GM23338 (cell line): Measurements from ENCODE around the gene ASPRV1.

ENCODE experiments used
- EZH2 ChIP-seq: fragments of 200-600 bp; sonication (generic); IDR thresholded peaks from one replicate; pipeline ENCODE4 v1.8.0; 2017; ENCODE audit warnings: antibody characterized with exemption, mild to moderate bottlenecking, low read depth; ENCODE audit not compliant: unreplicated experiment
- EZH2phosphoT487 ChIP-seq: fragments of 200-600 bp; sonication (generic); IDR thresholded peaks from one replicate; pipeline ENCODE4 v1.8.1; 2018; ENCODE audit warnings: antibody characterized with exemption; ENCODE audit not compliant: unreplicated experiment
- POLR2AphosphoS5 ChIP-seq: IDR thresholded peaks from 2 replicates; pipeline ENCODE4 v1.6.1; 2016; ENCODE audit warnings: antibody characterized with exemption, low read depth
- ZNF114 ChIP-seq: fragments of 250-450 bp; sonication (Bioruptor Pico); IDR thresholded peaks from 2 replicates; pipeline ENCODE4 v1.5.0; 2020; ENCODE audit warnings: mild to moderate bottlenecking, moderate library complexity
- TF ChIP-seq, protein P1 (sequence below), 2 experiments: fragments of 200-600 bp in 1 of 2; sonication (generic) in 1 of 2; conservative IDR thresholded peaks; 2 replicates each; pipeline versions ENCODE4 v1.5.1 to v1.6.1; 2016 to 2017; ENCODE audit warnings: antibody characterized with exemption in 2 of 2, low read depth in 2 of 2, mild to moderate bottlenecking in 2 of 2, moderate library complexity in 1 of 2
- TF ChIP-seq, protein P2 (sequence below): IDR thresholded peaks from one replicate; pipeline ENCODE4 v1.6.1; 2018; ENCODE audit warnings: antibody characterized with exemption; ENCODE audit not compliant: unreplicated experiment
- TF ChIP-seq, protein P3 (sequence below): IDR thresholded peaks from 2 replicates; pipeline ENCODE4 v1.6.1; 2016; ENCODE audit warnings: antibody characterized with exemption

DNA sequence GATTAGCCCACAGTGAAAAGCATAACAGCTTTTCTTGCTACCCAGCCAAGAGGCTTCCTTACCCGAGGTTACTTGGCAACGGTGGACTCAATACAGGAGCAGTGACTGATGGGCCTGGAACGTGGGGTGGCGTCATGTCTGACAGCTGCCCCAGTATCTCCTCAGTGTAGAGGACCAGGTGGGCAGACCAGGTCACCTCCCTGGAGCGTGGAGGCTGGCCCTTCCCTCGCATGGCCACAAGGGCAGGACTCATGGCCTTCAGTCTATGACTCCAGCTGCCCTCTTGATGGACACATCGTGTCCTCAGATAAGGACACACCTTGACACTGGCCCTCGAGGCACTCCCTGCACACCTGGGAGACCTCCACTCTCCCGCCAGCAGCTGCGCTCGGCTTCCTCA is 6.4 kb downstream of the ASPRV1 start:
- TF ChIP-seq, protein P1, sequence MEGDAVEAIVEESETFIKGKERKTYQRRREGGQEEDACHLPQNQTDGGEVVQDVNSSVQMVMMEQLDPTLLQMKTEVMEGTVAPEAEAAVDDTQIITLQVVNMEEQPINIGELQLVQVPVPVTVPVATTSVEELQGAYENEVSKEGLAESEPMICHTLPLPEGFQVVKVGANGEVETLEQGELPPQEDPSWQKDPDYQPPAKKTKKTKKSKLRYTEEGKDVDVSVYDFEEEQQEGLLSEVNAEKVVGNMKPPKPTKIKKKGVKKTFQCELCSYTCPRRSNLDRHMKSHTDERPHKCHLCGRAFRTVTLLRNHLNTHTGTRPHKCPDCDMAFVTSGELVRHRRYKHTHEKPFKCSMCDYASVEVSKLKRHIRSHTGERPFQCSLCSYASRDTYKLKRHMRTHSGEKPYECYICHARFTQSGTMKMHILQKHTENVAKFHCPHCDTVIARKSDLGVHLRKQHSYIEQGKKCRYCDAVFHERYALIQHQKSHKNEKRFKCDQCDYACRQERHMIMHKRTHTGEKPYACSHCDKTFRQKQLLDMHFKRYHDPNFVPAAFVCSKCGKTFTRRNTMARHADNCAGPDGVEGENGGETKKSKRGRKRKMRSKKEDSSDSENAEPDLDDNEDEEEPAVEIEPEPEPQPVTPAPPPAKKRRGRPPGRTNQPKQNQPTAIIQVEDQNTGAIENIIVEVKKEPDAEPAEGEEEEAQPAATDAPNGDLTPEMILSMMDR (conservative IDR thresholded peaks at IDR 0.05; ENCODE audit: low read depth in 2 of 2), result no peak
- TF ChIP-seq, protein P2, sequence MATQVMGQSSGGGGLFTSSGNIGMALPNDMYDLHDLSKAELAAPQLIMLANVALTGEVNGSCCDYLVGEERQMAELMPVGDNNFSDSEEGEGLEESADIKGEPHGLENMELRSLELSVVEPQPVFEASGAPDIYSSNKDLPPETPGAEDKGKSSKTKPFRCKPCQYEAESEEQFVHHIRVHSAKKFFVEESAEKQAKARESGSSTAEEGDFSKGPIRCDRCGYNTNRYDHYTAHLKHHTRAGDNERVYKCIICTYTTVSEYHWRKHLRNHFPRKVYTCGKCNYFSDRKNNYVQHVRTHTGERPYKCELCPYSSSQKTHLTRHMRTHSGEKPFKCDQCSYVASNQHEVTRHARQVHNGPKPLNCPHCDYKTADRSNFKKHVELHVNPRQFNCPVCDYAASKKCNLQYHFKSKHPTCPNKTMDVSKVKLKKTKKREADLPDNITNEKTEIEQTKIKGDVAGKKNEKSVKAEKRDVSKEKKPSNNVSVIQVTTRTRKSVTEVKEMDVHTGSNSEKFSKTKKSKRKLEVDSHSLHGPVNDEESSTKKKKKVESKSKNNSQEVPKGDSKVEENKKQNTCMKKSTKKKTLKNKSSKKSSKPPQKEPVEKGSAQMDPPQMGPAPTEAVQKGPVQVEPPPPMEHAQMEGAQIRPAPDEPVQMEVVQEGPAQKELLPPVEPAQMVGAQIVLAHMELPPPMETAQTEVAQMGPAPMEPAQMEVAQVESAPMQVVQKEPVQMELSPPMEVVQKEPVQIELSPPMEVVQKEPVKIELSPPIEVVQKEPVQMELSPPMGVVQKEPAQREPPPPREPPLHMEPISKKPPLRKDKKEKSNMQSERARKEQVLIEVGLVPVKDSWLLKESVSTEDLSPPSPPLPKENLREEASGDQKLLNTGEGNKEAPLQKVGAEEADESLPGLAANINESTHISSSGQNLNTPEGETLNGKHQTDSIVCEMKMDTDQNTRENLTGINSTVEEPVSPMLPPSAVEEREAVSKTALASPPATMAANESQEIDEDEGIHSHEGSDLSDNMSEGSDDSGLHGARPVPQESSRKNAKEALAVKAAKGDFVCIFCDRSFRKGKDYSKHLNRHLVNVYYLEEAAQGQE, result no peak
- TF ChIP-seq POLR2AphosphoS5, result no peak
- TF ChIP-seq ZNF114 (CRISPR knock-in tag), result no peak
- TF ChIP-seq EZH2, result no peak
- no peak for TF ChIP-seq EZH2phosphoT487
- TF ChIP-seq, protein P3, sequence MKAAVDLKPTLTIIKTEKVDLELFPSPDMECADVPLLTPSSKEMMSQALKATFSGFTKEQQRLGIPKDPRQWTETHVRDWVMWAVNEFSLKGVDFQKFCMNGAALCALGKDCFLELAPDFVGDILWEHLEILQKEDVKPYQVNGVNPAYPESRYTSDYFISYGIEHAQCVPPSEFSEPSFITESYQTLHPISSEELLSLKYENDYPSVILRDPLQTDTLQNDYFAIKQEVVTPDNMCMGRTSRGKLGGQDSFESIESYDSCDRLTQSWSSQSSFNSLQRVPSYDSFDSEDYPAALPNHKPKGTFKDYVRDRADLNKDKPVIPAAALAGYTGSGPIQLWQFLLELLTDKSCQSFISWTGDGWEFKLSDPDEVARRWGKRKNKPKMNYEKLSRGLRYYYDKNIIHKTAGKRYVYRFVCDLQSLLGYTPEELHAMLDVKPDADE, result no peak
